Astrocyte of the cerebellum (primary cell): ENCODE data around the gene NR2C2.

Experiments used
- DNase-seq: peaks from one replicate; pipeline ENCODE4 v3.0.0-alpha.2; 2011; ENCODE audit warnings: low read depth
- H3K4me3 ChIP-seq: 2 replicates; pipeline ENCODE4 v1.5.1; 2011; ENCODE audit warnings: mild to moderate bottlenecking, low read depth, low read length, moderate library complexity
- CTCF ChIP-seq: IDR thresholded peaks from 2 replicates; pipeline ENCODE4 v1.5.1; 2012; ENCODE audit warnings: low read length, low read depth, moderate library complexity, mild to moderate bottlenecking; ENCODE audit errors: missing control alignments
- in situ Hi-C: cut with HindIII; loops from 2 replicates; pipeline ENCODE4 v1.10.0; 2017; ENCODE audit warnings: low sequenced_read_pairs

The NR2C2 gene

DNA sequence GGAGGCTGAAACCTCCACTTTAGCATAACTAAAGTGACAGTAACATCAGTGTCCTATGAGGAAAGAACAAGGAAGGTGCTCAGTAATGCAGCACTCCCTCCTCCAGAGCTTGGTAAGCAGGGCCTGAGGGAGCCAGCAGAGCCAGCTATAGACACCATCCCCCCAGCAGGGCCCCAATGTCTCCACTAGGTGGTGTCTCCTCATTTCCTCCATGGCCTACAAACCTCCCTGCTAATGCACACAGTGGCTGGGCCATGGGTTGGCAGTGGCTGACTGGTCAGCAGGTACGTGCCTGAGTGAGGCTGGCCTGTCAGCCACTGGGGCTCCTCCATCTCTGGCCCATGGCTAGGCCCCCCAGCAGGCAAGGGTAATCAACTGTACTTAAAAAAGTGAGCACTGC, 104.1 kb downstream of the NR2C2 start:
- in situ Hi-C loops = no loop called here
- no peak overlapping the region for H3K4me3 ChIP-seq
- no peak for DNase-seq
- peak; percentile 72 for TF ChIP-seq CTCF

DNA sequence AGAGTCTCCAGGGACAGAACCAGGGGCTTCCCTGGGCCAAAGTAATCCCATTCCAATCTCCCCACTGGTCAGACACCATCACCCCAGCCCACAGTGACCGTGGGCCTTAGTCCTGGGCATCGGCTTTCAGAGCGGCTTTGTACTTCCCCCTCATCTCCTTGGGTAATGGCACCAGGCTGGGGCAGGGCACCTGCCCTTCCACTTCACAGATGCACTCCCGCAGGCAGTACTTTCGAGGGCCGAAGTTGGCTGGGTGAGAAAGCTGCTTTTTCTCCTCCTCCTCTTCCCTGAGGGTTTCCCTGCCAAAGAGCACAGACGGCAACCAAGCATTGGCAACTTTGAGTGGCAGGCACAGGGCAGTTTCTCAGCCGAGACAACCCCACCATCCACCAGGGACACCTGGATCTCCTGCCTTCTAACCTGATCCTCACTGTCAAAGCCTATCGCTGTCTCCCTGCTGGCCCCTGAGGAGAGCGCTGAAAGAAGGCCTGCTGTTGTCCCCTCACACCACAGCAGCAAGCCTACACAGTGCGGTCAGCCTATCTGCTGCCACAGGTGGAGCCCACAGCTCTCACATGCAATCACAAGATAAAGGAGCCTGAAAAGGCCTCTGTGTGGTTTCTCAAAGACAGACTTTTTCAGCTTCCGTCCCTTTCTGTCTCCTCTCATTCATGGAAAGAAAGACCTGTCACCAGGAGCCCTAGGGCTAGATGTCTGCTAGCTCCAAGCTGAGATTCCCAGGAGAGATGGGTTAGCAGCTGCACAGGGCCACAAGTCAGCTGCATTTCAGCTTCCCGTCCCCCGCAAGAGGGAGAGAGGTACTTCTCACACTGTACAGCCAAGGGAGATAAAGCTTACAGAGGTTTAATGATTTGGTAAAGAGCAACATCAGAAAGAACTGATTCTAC, 105.2 kb downstream of the NR2C2 start:
- DNase-seq = no peak
- in situ Hi-C loops = no loop called here
- no peak overlapping the region for H3K4me3 ChIP-seq
- no peak for TF ChIP-seq CTCF

GRCh38 chr3:15053541-15053940, 106.2 kb downstream of the NR2C2 start:
- no peak overlapping the region for H3K4me3 ChIP-seq
- no peak for DNase-seq
- TF ChIP-seq CTCF = no peak
- in situ Hi-C loops = no loop called here

DNA sequence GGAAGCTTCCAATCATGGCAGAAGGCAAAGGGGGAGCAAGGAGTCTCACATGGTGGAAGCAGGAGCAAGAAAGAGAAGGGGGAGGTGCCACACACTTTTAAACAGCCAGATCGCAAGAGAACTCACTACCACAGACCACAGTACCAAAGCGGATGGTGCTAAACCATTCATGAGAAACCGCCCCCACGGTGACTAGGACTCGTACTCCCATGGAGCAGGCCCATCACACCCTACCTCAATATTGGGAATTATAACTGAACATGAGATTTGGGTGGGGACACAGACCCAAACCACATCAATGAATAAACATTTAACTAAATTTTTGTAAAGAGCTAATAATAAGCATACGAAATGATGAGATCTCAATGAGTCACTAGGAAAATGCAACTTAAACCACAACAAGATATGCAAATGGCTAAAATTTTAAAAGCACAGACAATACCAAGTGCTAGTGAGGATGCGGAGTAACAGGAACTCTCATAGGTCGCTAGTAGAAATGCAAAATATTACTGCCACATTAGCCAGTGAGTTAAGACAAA, 107.7 kb downstream of the NR2C2 start:
- H3K4me3 ChIP-seq = no peak overlapping the region
- in situ Hi-C loops = no loop called here
- TF ChIP-seq CTCF = no peak
- DNase-seq = no peak

DNA sequence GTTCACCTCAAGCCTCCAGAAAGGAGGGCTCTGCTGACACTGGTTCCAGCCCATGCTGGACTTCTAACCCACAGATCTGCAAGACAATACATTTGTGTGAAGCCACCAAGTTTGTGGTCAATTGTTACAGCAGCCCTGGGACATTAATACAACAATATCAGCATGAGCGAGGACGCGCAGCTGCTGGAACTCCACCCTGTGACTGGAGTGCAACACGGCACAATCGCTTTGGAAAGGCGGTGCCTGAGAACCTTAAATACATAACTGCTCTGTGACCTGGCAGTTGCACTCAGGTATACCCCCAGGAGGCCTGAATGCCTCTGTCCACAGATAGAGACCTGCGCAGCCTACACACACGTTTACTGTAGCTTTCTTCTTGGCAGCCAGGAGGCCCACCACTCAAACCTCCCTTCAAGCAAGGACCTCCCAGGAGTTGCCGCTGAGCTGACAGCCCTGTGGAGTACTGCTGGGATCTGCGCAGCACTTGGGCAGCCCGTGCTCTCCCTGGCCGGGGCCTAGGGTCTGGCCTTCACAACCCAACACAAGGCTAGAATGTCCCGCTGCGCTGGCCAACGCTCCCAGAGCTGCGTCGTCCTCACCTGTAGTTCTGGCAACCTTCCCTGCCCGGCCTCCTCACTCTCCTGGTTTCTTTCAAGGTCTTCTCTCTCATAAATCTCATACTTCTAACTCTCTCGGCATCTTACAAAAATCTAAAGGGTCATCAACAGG, 109.5 kb downstream of the NR2C2 start:
- TF ChIP-seq CTCF = no peak
- no peak overlapping the region for H3K4me3 ChIP-seq
- in situ Hi-C loops = no loop called here
- no peak for DNase-seq

- TF ChIP-seq CTCF = no peak
- in situ Hi-C loops = no loop called here
- DNase-seq = no peak
- H3K4me3 ChIP-seq = no peak overlapping the region
Observed at GRCh38 chr3:15060029-15060428, 112.6 kb downstream of the NR2C2 start.
